GM12878 (cell line): ENCODE results near the gene IGF2BP1. TPM values are rescaled to one million over a fixed set of nuclear protein-coding genes. Genes with fewer than 3 reads are reported as not detected.
A peak's percentile ranks its signal among the peaks of the same experiment; 100 is the strongest.

Experiments
- ATAC-seq: fragments of 200-7000 bp; cut with Tn5 transposase; 3 replicates; pipeline ENCODE4 v1.9.1; 2020; ENCODE audit warnings: mild to moderate bottlenecking, moderate library complexity
- Bru-seq: library from RNA; stranded (reverse); fragments of 400-500 nt; gene quantifications from one replicate; lab custom pipeline; 2021; lab: Mats Ljungman, UMichigan
- BruChase-seq, 2 experiments: library from RNA; stranded (reverse); fragments of 400-500 nt; gene quantifications; one replicate each; lab custom pipeline; 2021; lab: Mats Ljungman, UMichigan
- BruUV-seq: library from RNA; stranded (reverse); fragments of 400-500 nt; replicated peaks from 2 replicates; lab custom pipeline; 2021; lab: Mats Ljungman, UMichigan
- CTCF ChIA-PET: fragments of 300-600 bp; sonication (Branson Sonifier 250); formaldehyde crosslinking; extraction: SDS; loops from one replicate; lab custom pipeline; 2021; ENCODE audit warnings: inconsistent platforms; lab: Yijun Ruan, JAX
- POLR2A ChIA-PET: fragments of 350-600 bp; formaldehyde crosslinking; extraction: SDS; loops from one replicate; lab custom pipeline; 2021; ENCODE audit warnings: inconsistent platforms; lab: Charles Lee
- RAD21 ChIA-PET: fragments of 300-600 bp; sonication (Branson Sonifier 250); formaldehyde crosslinking; loops from one replicate; lab custom pipeline; 2023; ENCODE audit warnings: antibody characterized with exemption; ENCODE audit not compliant: unreplicated experiment; lab: Charles Lee
- SMC1A ChIA-PET: fragments of 300-600 bp; sonication (Branson Sonifier 250); formaldehyde crosslinking; loops from one replicate; lab custom pipeline; 2023; ENCODE audit not compliant: unreplicated experiment, uncharacterized antibody; lab: Charles Lee
- DNase-seq: peaks from one replicate; pipeline ENCODE4 v3.0.0-alpha.2; 2011; ENCODE audit warnings: low read depth, low spot score
- FAIRE-seq: peaks from 3 replicates; lab custom pipeline; 2011; peaks lifted over from hg19 to GRCh38; lab: Jason Lieb, UNC
- H2AFZ ChIP-seq: 2 replicates; pipeline ENCODE4 v1.6.0; 2011; ENCODE audit warnings: low read depth, low read length, control low read depth; ENCODE audit not compliant: control insufficient read depth
- H3K27ac ChIP-seq: 2 replicates; pipeline ENCODE4 v1.5.1; 2011; ENCODE audit warnings: control low read depth; ENCODE audit not compliant: control insufficient read depth, insufficient read depth
- H3K27me3 ChIP-seq, 2 experiments: replicated peaks in 1 of 2; 2 replicates each; pipeline versions ENCODE4 v1.6.0 to v1.6.1; 2011; ENCODE audit warnings: low read length in 1 of 2; ENCODE audit not compliant: control insufficient read depth in 2 of 2, insufficient read depth in 2 of 2
- H3K36me3 ChIP-seq, 2 experiments: 2 replicates each; pipeline ENCODE4 v1.5.1; 2011; ENCODE audit warnings: low read length in 1 of 2; ENCODE audit not compliant: control insufficient read depth in 2 of 2, insufficient read depth in 2 of 2
- H3K4me1 ChIP-seq: 2 replicates; pipeline ENCODE4 v1.6.1; 2011; ENCODE audit warnings: mild to moderate bottlenecking, low read length, moderate library complexity, mixed read lengths; ENCODE audit not compliant: control insufficient read depth, insufficient read depth
- H3K4me2 ChIP-seq: 2 replicates; pipeline ENCODE4 v1.6.0; 2011; ENCODE audit warnings: control low read depth; ENCODE audit not compliant: control insufficient read depth, insufficient read depth
- H3K4me3 ChIP-seq: fragments of 200-600 bp; sonication (generic); 2 replicates; pipeline ENCODE4 v1.5.1; 2016
- H3K79me2 ChIP-seq: 2 replicates; pipeline ENCODE4 v1.6.0; 2011; ENCODE audit warnings: low read length; ENCODE audit not compliant: control insufficient read depth, insufficient read depth
- H3K9ac ChIP-seq: 2 replicates; pipeline ENCODE4 v1.8.0; 2011; ENCODE audit warnings: low read length, control low read depth, mixed read lengths; ENCODE audit not compliant: control insufficient read depth, insufficient read depth
- H3K9me3 ChIP-seq: replicated peaks from 3 replicates; pipeline ENCODE4 v1.5.1; 2011; ENCODE audit warnings: mild to moderate bottlenecking, low read length; ENCODE audit not compliant: control insufficient read depth, insufficient read depth
- H4K20me1 ChIP-seq: 2 replicates; pipeline ENCODE4 v1.6.0; 2011; ENCODE audit not compliant: control insufficient read depth, insufficient read depth
- BHLHE40 ChIP-seq, 2 experiments: fragments of 450-650 bp in 1 of 2; IDR thresholded peaks; 2 replicates each; pipeline ENCODE4 v1.6.1; 2011 to 2017; ENCODE audit warnings: low read depth in 2 of 2, borderline replicate concordance in 1 of 2, improper control_type of control experiment in 1 of 2, low read length in 1 of 2, mild to moderate bottlenecking in 1 of 2
- BMI1 ChIP-seq: fragments of 450-650 bp; IDR thresholded peaks from 2 replicates; pipeline ENCODE4 v1.6.1; 2016; ENCODE audit warnings: mild to moderate bottlenecking, moderate library complexity, borderline replicate concordance
- CREM ChIP-seq: IDR thresholded peaks from 2 replicates; pipeline ENCODE4 v1.6.1; 2014; ENCODE audit warnings: antibody characterized with exemption, low read depth
- HCFC1 ChIP-seq: fragments of 150-350 bp; IDR thresholded peaks from 2 replicates; pipeline ENCODE4 v1.6.1; 2014; ENCODE audit warnings: low read length
- LARP7 ChIP-seq: fragments of 450-650 bp; IDR thresholded peaks from 2 replicates; pipeline ENCODE4 v1.6.1; 2017; ENCODE audit warnings: mild to moderate bottlenecking
- NBN ChIP-seq: fragments of 450-650 bp; IDR thresholded peaks from 2 replicates; pipeline ENCODE4 v1.6.1; 2016
- NR2C2 ChIP-seq: IDR thresholded peaks from 2 replicates; pipeline ENCODE4 v1.6.1; 2011; ENCODE audit warnings: borderline replicate concordance, low read depth; ENCODE audit not compliant: control insufficient read depth, insufficient read length
- PML ChIP-seq: IDR thresholded peaks from 2 replicates; pipeline ENCODE4 v1.6.1; 2012; ENCODE audit warnings: low read length, inconsistent platforms
- POLR2AphosphoS2 ChIP-seq: IDR thresholded peaks from 2 replicates; pipeline ENCODE4 v1.6.1; 2011; ENCODE audit warnings: low read depth, mild to moderate bottlenecking, low read length, improper control_type of control experiment, moderate library complexity
- PRDM15 ChIP-seq: fragments of 450-650 bp; formaldehyde crosslinking; IDR thresholded peaks from 2 replicates; pipeline ENCODE4 v1.4.0; 2020; ENCODE audit warnings: mild to moderate bottlenecking, moderate library complexity
- SMARCA5 ChIP-seq: fragments of 450-650 bp; IDR thresholded peaks from 2 replicates; pipeline ENCODE4 v1.6.1; 2017; ENCODE audit warnings: mild to moderate bottlenecking
- TARDBP ChIP-seq: IDR thresholded peaks from 2 replicates; pipeline ENCODE4 v1.6.1; 2016; ENCODE audit warnings: borderline replicate concordance
- WGBS: methylation state at CpG from one replicate; pipeline ENCODE4 v1.1.6; 2016; ENCODE audit warnings: low lambda C conversion rate; ENCODE audit not compliant: insufficient replicate concordance, insufficient coverage; ENCODE audit errors: missing lambda C conversion rate; 5-methylcytosine and 5-hydroxymethylcytosine counted together
- in situ Hi-C: fragments of 300-500 bp; cut with MboI; formaldehyde crosslinking; loops from 9 replicates; pipeline ENCODE4 v1.14.3; 2018; ENCODE audit warnings: mixed read lengths
- intact Hi-C: fragments of 100-400 bp; cut with micrococcal nuclease; formaldehyde crosslinking; loops from one replicate; pipeline ENCODE4 v1.14.2; 2022; ENCODE audit not compliant: unreplicated experiment
- long read RNA-seq, 2 experiments: library from polyadenylated mRNA; unstranded; transcript quantifications; one replicate each; pipeline ENCODE4 v2.0.0, GENCODE V29; 2019 to 2020
- polyA minus RNA-seq, 3 experiments: library from RNA; depleted of rRNA, polyadenylated mRNA; stranded (reverse); fragments of >200 nt; gene quantifications; 2 replicates each; pipeline ENCODE4 v1.2.3, GENCODE V29; 2011
- polyA plus RNA-seq, 11 experiments: library from polyadenylated mRNA; depleted of rRNA in 4 of 11; unstranded in 6 of 11; stranded (reverse) in 5 of 11; fragments of >200 nt; fragmentation: Nextera tagmentation in 4 of 11; fragmentation: Illumina TruSeq in 1 of 11; extraction: Ambion mirVana in 4 of 11; extraction: Trizol in 1 of 11; gene quantifications; 1 replicate in 1 of 11; 2 replicates in 10 of 11; pipeline versions ENCODE4 v1.2.1 to v1.2.3, GENCODE V29; 2011 to 2016; ENCODE audit warnings: inconsistent platforms in 2 of 11, missing spikeins in 2 of 11, low read depth in 1 of 11
- total RNA-seq, 4 experiments: library from RNA; depleted of rRNA in 3 of 4; stranded (reverse); fragments of >200 nt in 3 of 4; fragmentation: Illumina TruSeq in 1 of 4; extraction: Trizol in 1 of 4; gene quantifications; 2 replicates each; pipeline versions ENCODE4 v1.2.1 to v1.2.3, GENCODE V29; 2013 to 2021
- TF ChIP-seq, protein P1 (sequence below): IDR thresholded peaks from 2 replicates; pipeline ENCODE4 v1.6.1; 2011; ENCODE audit warnings: borderline replicate concordance, low read depth, mild to moderate bottlenecking, moderate library complexity, mixed read lengths, low read length; ENCODE audit not compliant: insufficient read depth; ENCODE audit errors: extremely low read length

IGF2BP1 gene
- 39.8 and 44.7 TPM in 2 replicates for total RNA-seq (2013; cell fraction: nucleolus; rRNA removed)
- total RNA-seq (2014; rRNA removed) (0.05 and 0.11 TPM in 2 replicates), total RNA-seq (2014; rRNA removed; fragmentation: Illumina TruSeq; extraction: Trizol) (0.09 and 0.13 TPM in 2 replicates), total RNA-seq (2021) (1.2 and 2.4 TPM in 2 replicates), polyA plus RNA-seq (2011; rRNA removed) (0.07 and 0.08 TPM in 2 replicates), polyA plus RNA-seq (2014; fragmentation: Illumina TruSeq; extraction: Trizol) (0.15 and 0.17 TPM in 2 replicates), polyA plus RNA-seq (2014; fragmentation: Nextera tagmentation; extraction: Ambion mirVana) (under 1 TPM in 1 of 2 experiments, not detected in 1; 0.04 TPM), polyA plus RNA-seq (2014; rRNA removed) (0.09 and 0.28 TPM in 2 replicates), polyA plus RNA-seq (2016; fragmentation: Nextera tagmentation; extraction: Ambion mirVana) (under 1 TPM; 0.08 to 0.35 TPM), polyA minus RNA-seq (2011; rRNA and poly(A)+ RNA removed) (0.15 TPM in 2 replicates), Bru-seq, nascent RNA (percentile 43 among the genes with signal in this experiment), BruChase-seq, experiment 1, labeled RNA remaining after a 6-hour chase (percentile 47 among the genes with signal in this experiment), BruChase-seq, experiment 2, labeled RNA remaining after a 2-hour chase (percentile 46 among the genes with signal in this experiment)
- polyA plus RNA-seq (2011; ENCODE audit: low read depth), result 0.13 TPM
- 0.07 and 0.16 TPM in 2 replicates for polyA plus RNA-seq (2011; cell fraction: cytosol; rRNA removed)
- polyA plus RNA-seq (2011; cell fraction: nucleus; rRNA removed), result 0.20 and 0.61 TPM in 2 replicates
- 0.31 and 0.41 TPM in 2 replicates for polyA plus RNA-seq (2012)
- 0.10 TPM in 1 of 2 replicates, not detected in the other for polyA minus RNA-seq (2011; cell fraction: cytosol; rRNA and poly(A)+ RNA removed)
- under 0.01 and 0.10 TPM in 2 replicates for polyA minus RNA-seq (2011; cell fraction: nucleus; rRNA and poly(A)+ RNA removed)
- long read RNA-seq, experiment 1, result 0 reads
- long read RNA-seq, experiment 2, full-length matches to known transcripts, result 5 of 10 reads
- long read RNA-seq, experiment 2, partial matches to known transcripts, result 1 of 10 reads
- long read RNA-seq, experiment 2, other reads (novel, unspliced or antisense), result 4 of 10 reads

- ATAC-seq (peak; percentile 54), DNase-seq (no peak), FAIRE-seq (no peak)
- in situ Hi-C loops (no loop called here), intact Hi-C loops (no loop called here)
- ChIA-PET CTCF (no interaction called here), POLR2A (interaction anchor here (0.7 kb wide), 2 partner anchors 8 to 88 kb away, joined by 4 to 9 read pairs; no protein-coding TSS in a partner anchor), RAD21 (interaction anchor here (1.0 to 1.6 kb wide), 2 partner anchors 11 to 82 kb away, joined by 3 read pairs; no protein-coding TSS in a partner anchor), SMC1A (no interaction called here)
- Histone ChIP-seq H2AFZ (peak within 1 kb of the TSS; percentile 44), H3K27me3 (peaks cover 17 to 23% of the 10 kb centered on the region in 2 experiments), H4K20me1 (no peaks in the 10 kb centered on the region; the same call in 1 of the 2 replicates), H3K9ac (no peak within 1 kb of the TSS), H3K9me3 (no peaks in the 10 kb centered on the region), H3K4me2 (peak within 1 kb of the TSS; percentile 81), H3K4me1 (peaks cover 4% of the 10 kb centered on the region; the same call in 1 of the 2 replicates), H3K27ac (no peak within 1 kb of the TSS), H3K4me3 (peak within 1 kb of the TSS; percentile 53), H3K79me2 (no peaks in the 10 kb centered on the region), H3K36me3 (no peaks in the 10 kb centered on the region)
- no TSS peak for BruUV-seq
- 7% methylated on average over 48 of the region's 62 CpGs for WGBS
- TF ChIP-seq LARP7, result no peak
- no peak for TF ChIP-seq POLR2AphosphoS2
- no peak for TF ChIP-seq PML
- TF ChIP-seq PRDM15 (CRISPR knock-in tag), result no peak
- TF ChIP-seq CREM, result no peak
- TF ChIP-seq SMARCA5, result no peak
- TF ChIP-seq HCFC1, result no peak
- TF ChIP-seq, protein P1, sequence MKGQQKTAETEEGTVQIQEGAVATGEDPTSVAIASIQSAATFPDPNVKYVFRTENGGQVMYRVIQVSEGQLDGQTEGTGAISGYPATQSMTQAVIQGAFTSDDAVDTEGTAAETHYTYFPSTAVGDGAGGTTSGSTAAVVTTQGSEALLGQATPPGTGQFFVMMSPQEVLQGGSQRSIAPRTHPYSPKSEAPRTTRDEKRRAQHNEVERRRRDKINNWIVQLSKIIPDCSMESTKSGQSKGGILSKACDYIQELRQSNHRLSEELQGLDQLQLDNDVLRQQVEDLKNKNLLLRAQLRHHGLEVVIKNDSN, result no peak
- TF ChIP-seq BHLHE40 (IDR thresholded peaks at IDR 0.05; ENCODE audit: borderline replicate concordance in 1 of 2, low read depth in 2 of 2, low read length in 1 of 2), result peak; percentile 78 to 85; a peak in 3 of 4 replicates
- 0 out of 2 replicates have a peak, but pooled peaks have one; percentile 38 for TF ChIP-seq BMI1
- no peak for TF ChIP-seq NR2C2
- no peak for TF ChIP-seq NBN
- TF ChIP-seq TARDBP, result no peak
Measured at GRCh38 chr17:48997103-48997826, at the start of gene IGF2BP1. Gene IGF2BP1 (plus strand): TSS chr17:48997385. CDS start chr17:48997746, 361 bp downstream.
